Measurements from ENCODE around the gene KLHL29. TPM values are rescaled to one million over a fixed set of nuclear protein-coding genes. Genes with fewer than 3 reads are reported as not detected.

KLHL29 gene
- total and polyA plus RNA-seq, 2 donors (not counting 1 experiment from before 2014, with no cell fraction given) = 1.3 to 3.4 TPM

DNA sequence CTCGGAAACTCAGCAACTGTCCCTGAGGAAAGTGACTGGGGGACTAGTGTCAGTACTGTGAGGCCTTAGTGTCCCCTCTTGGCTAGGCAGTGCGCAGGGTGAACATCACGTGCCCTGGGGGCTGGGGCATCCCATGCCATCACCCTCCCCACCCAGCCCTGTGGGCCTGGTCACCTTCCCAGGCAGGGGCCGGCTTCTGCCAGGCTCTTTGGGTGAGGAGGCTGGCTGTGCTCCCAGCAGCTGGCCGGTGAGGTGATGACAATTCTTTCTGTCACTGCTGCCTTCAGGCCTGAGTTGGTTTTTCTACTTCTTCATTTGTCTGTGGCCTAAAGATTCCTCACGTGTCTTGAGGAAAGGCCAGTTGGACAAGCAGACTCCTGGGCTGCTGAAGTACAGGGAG is 180.8 kb downstream of the KLHL29 start:
- ATAC-seq (ENCODE audit: low read depth) (no peak), DNase-seq (no peak)
- Histone ChIP-seq H3K79me2 (ENCODE audit: control insufficient read depth, insufficient read depth, low read length) (no peaks in the 10 kb centered on the region), H2AFZ (ENCODE audit: insufficient read depth, low read depth, low read length, poor library complexity, severe bottlenecking) (no peak overlapping the region), H3K27ac (ENCODE audit: low read length in 2 of 2) (no peak overlapping the region), H3K4me3 (ENCODE audit: control extremely low read depth in 1 of 5, extremely low read depth in 1 of 5, insufficient read depth in 1 of 5, low read depth in 2 of 5, low read length in 4 of 5) (no peak overlapping the region), H3K9ac (ENCODE audit: low read length) (no peak overlapping the region), H3K4me1 (ENCODE audit: control insufficient read depth in 2 of 2, insufficient read depth in 2 of 2, low read length in 2 of 2) (no peaks in the 10 kb centered on the region), H3K27me3 (replicated peaks in 1 of 4; ENCODE audit: control extremely low read depth in 1 of 4, control insufficient read depth in 3 of 4, insufficient read depth in 4 of 4, low read length in 3 of 4) (no peaks in the 10 kb centered on the region), H4K20me1 (ENCODE audit: control insufficient read depth, insufficient read depth, low read length, poor library complexity, severe bottlenecking) (no peaks in the 10 kb centered on the region), H3K36me3 (replicated peaks in 1 of 2; ENCODE audit: control extremely low read depth in 1 of 2, control insufficient read depth in 1 of 2, extremely low read depth in 1 of 2, insufficient read depth in 2 of 2, low read length in 1 of 2) (no peaks in the 10 kb centered on the region), H3K4me2 (replicated peaks; ENCODE audit: low read depth, low read length, poor library complexity, severe bottlenecking) (no peak overlapping the region), H3K9me3 (ENCODE audit: control extremely low read depth in 1 of 3, control insufficient read depth in 2 of 3, insufficient read depth in 1 of 3, low read length in 2 of 3) (peaks cover 0 to 5% (median 0%) of the 10 kb centered on the region in 3 donors)
- Mint-ChIP-seq H3K4me3 (no peak overlapping the region), H3K27ac (no peak overlapping the region), H3K9me3 (ENCODE audit: insufficient read depth) (no peaks in the 10 kb centered on the region), H3K4me1 (no peaks in the 10 kb centered on the region), H3K27me3 (no peaks in the 10 kb centered on the region)
- CTCF ChIA-PET = interaction anchor here (0.6 kb wide), 1 partner anchor 161 kb away, joined by 3 read pairs; no protein-coding TSS in a partner anchor
- POLR2A ChIA-PET = no interaction called here
- 98% methylated on average over 4 of the region's 6 CpGs for WGBS (ENCODE audit: insufficient coverage)
- intact Hi-C loops (cut with micrococcal nuclease) = no loop called here
- TF ChIP-seq CTCF (IDR thresholded peaks at IDR 0.05) = no peak

DNA sequence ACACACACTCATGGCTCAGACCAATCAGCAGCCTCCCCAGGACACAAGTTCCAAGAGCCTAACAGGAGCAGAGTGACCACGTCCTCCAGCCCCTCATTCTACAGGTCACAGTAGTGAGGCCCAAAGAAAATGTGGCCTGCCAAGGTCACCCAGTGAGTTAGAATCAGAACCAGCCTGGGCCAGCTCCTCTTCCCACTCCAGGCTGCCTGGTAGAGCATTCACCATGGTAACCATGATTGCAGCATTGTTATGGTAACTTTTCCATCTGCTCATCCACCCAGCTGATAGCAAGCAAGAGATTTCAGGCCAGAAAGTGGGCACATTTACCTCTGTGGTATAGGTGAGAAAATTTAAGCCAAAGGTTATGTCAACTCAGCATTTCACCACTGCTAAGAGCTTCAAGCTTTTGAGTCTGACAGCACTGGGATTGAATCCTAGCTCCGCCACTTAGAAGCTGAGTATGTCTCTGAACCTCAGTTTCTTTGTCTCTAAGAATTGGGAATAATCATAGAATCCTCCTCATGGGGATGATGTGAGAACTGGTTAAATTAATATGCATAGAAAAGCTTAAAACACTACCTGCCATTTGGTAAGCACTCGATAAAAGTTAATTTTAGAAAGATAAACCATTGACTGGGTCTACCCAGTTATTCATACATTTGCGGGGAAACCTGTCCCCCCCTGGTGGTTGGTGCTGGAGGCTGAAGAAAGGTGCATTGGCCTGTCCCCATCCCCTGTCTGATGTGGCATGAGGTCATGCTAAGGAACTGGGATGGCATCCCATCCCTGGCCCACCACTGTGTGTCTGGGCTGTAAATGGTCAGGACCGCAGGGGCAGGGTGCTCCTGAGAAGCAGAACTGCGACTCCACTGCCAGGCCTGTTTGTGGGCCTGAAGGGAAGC is 181.5 kb downstream of the KLHL29 start:
- H3K9ac ChIP-seq (ENCODE audit: low read length) = no peak overlapping the region
- CTCF ChIA-PET = interaction anchor here (0.6 kb wide), 1 partner anchor 162 kb away, joined by 3 read pairs; no protein-coding TSS in a partner anchor
- no peaks in the 10 kb centered on the region for H3K4me1 ChIP-seq (ENCODE audit: control insufficient read depth in 2 of 2, insufficient read depth in 2 of 2, low read length in 2 of 2)
- H3K4me2 ChIP-seq (replicated peaks; ENCODE audit: low read depth, low read length, poor library complexity, severe bottlenecking) = no peak overlapping the region
- H2AFZ ChIP-seq (ENCODE audit: insufficient read depth, low read depth, low read length, poor library complexity, severe bottlenecking) = no peak overlapping the region
- Mint-ChIP-seq H3K27me3 (no peaks in the 10 kb centered on the region), H3K4me3 (no peak overlapping the region), H3K27ac (no peak overlapping the region), H3K9me3 (ENCODE audit: insufficient read depth) (no peaks in the 10 kb centered on the region), H3K4me1 (no peaks in the 10 kb centered on the region)
- POLR2A ChIA-PET = no interaction called here
- no peak overlapping the region for H3K27ac ChIP-seq (ENCODE audit: low read length in 2 of 2)
- intact Hi-C loops (cut with micrococcal nuclease) = no loop called here
- TF ChIP-seq CTCF (IDR thresholded peaks at IDR 0.05) (no peak), EZH2 (IDR thresholded peaks at IDR 0.05; ENCODE audit: borderline replicate concordance, insufficient read depth, low read depth, low read length, poor library complexity, severe bottlenecking) (no peak)
- H3K4me3 ChIP-seq (ENCODE audit: control extremely low read depth in 1 of 5, extremely low read depth in 1 of 5, insufficient read depth in 1 of 5, low read depth in 2 of 5, low read length in 4 of 5) = no peak overlapping the region
- peaks cover 0 to 6% (median 0%) of the 10 kb centered on the region in 3 donors for H3K9me3 ChIP-seq (ENCODE audit: control extremely low read depth in 1 of 3, control insufficient read depth in 2 of 3, insufficient read depth in 1 of 3, low read length in 2 of 3)
- DNase-seq (no peak), ATAC-seq (ENCODE audit: low read depth) (no peak)
- H3K27me3 ChIP-seq (replicated peaks in 1 of 4; ENCODE audit: control extremely low read depth in 1 of 4, control insufficient read depth in 3 of 4, insufficient read depth in 4 of 4, low read length in 3 of 4) = no peaks in the 10 kb centered on the region
- H4K20me1 ChIP-seq (ENCODE audit: control insufficient read depth, insufficient read depth, low read length, poor library complexity, severe bottlenecking) = no peaks in the 10 kb centered on the region
- H3K79me2 ChIP-seq (ENCODE audit: control insufficient read depth, insufficient read depth, low read length) = no peaks in the 10 kb centered on the region
- H3K36me3 ChIP-seq (replicated peaks in 1 of 2; ENCODE audit: control extremely low read depth in 1 of 2, control insufficient read depth in 1 of 2, extremely low read depth in 1 of 2, insufficient read depth in 2 of 2, low read length in 1 of 2) = no peaks in the 10 kb centered on the region
- WGBS (ENCODE audit: insufficient coverage) = 82% methylated on average over 4 of the region's 6 CpGs

Data from B cell (primary cell).